AG09309 (cell line): Measurements from ENCODE around the gene NINJ1.

Source experiments
- DNase-seq: peaks from one replicate; pipeline ENCODE4 v3.0.0-alpha.2; 2010; ENCODE audit warnings: low read depth
- H3K4me3 ChIP-seq: 2 replicates; pipeline ENCODE4 v1.5.1; 2011; ENCODE audit warnings: mild to moderate bottlenecking, low read depth, low read length, moderate library complexity; ENCODE audit not compliant: control insufficient read depth
- TF ChIP-seq, protein P1 (sequence below): IDR thresholded peaks from 2 replicates; pipeline ENCODE4 v1.5.1; 2011; ENCODE audit warnings: mild to moderate bottlenecking, low read depth, low read length, inconsistent platforms; ENCODE audit not compliant: insufficient read depth, control insufficient read depth; ENCODE audit errors: missing control alignments

The NINJ1 gene

DNA sequence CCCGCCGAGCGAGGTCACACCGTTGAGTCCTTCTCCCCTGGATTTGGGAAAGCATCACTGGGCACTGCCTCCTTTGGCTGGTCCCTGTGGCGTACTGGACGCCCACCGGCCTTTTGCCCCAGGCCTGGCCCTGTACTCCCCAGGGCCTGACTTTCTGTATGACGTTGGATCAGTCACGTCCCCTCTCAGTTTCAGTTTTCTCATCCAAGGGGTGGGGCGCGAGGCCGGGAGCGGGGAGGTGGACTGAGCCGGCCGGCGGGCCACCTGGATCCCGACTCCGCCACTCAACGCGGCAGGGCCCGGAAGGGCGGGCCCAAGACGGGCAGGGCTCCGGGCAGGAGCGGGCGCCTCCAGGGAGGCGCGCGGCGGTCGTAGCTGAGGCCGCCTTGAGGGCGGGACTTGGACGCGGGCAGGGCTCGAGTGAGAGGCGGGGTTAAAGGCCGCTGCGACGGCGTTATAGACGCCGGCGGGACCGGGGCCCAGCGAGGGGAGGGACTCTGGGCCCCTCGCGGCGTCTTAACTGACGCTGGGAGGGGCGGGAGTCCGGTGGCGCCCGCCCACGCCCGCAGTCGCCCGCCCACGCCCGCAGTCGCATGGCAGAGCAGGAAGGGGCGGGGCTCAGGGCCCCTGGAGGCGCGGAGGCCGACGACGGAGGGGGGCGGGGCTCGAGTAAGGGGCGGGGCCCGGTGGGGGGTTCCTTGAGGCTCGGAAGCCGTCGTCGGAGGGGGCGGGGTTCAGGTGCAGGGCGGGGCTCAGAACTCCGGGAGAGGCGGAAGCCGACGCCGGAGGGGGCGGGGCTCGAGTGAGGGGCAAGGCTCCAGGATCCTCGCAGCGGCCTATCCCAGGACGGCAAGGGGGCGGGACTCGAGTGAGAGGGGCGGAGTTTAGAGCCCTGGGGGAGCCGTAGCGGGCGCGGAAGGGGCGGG is 38.6 kb downstream of the NINJ1 start:
- DNase-seq = peak; percentile 86
- TF ChIP-seq, protein P1, sequence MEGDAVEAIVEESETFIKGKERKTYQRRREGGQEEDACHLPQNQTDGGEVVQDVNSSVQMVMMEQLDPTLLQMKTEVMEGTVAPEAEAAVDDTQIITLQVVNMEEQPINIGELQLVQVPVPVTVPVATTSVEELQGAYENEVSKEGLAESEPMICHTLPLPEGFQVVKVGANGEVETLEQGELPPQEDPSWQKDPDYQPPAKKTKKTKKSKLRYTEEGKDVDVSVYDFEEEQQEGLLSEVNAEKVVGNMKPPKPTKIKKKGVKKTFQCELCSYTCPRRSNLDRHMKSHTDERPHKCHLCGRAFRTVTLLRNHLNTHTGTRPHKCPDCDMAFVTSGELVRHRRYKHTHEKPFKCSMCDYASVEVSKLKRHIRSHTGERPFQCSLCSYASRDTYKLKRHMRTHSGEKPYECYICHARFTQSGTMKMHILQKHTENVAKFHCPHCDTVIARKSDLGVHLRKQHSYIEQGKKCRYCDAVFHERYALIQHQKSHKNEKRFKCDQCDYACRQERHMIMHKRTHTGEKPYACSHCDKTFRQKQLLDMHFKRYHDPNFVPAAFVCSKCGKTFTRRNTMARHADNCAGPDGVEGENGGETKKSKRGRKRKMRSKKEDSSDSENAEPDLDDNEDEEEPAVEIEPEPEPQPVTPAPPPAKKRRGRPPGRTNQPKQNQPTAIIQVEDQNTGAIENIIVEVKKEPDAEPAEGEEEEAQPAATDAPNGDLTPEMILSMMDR = no peak
- H3K4me3 ChIP-seq = peak overlapping the region; percentile 79

DNA sequence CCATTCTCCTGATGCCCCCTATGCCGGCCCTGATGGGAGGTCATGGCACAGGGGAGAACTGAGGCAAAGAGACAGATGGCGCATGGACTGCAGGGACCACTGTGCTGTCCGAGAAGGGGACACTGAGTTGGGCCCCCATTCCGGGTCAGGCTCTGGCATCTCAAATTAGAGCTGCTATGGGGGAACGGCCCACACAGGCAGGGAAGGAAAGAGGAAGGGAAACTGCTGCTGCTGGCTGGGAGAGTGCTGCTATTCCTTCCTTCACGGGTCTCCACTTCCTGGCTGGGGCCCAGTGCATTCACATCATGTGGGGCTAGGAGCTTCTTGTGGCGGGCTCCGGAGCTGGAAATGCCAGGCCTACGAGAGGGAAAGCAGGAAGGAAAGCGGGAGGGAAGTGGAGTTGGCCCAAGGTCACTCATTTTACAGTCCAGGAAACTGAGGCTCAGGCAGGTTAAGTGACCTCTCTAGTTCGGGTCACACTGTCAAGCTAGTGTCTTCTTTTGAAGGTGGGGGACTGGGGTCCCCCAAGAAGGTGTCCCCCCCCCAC is 39.3 kb downstream of the NINJ1 start:
- TF ChIP-seq, protein P1 = no peak
- no peak for DNase-seq
- peak overlapping the region; percentile 55 for H3K4me3 ChIP-seq

DNA sequence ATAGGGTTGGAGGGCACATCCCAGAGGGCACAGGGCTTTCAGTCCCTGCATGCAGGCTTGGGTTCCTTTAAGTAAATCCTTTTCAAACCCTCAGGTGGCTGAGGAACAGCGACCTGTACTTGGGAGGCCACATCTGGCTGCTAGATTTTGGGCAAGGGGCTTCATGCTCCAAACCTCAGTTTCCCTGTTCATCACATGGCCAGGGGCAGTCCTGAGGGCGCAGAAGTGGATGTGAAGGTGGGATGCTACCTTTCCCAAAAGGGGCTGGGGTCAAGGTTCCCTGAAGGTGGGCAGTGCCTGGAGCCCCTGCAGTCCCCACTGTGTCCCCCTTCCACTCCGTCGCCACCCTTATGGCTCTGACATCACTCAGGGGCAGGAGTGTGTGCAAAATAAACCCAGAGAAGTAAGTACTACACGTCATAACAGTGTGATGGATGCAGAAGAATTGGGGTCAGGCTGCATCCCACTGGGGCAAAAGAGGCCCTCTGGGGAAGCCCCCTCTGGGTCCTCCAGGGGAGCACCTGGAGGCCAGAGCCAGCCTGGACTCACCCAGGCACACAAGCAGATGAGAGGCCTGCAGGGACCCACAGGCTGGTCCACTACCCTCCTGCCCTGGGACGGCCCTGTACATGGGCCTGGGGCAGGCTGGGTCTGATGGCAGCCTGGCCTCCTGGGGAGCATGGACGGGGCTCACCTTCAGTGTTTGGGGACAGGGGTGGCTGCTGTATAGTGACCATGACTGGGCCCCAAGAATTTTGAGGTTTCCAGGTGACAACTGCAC is 40.0 kb downstream of the NINJ1 start:
- DNase-seq = no peak
- no peak overlapping the region for H3K4me3 ChIP-seq
- TF ChIP-seq, protein P1 = no peak

DNA sequence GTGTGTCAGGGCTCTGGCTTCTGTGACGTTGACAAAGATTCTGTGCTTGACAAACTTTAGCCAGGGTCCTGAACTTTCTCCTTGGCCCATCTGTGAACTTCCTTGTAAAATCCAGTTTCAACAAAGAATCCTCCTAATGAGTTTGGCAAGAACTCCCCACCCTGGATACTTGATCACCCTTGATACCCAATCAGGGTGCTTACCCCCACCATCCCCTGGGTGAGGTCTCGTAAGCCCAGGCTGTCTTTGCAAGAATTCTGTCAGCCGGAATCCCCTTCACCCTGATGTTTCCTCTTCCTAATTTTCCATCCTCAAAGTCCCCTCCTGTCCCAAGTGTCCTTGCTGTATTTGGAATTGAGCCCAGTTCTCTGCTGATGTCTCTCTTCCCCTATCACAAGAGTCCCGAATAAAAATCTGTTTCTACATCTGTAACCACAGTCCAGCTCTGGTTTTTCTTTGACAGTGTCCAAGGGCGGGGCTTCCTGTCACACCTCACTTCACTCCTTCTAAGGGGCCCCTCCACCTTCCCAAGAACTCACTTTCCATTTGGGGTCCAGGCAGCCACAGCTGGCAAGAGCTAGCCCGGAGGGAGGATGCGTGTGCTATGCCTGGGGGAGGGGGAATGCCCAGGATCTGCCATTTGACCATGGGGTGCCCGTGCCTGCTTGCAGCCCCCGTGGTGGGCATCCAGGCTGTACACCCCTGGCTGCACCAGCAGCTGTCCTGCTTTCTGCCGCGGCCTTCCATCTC is 40.7 kb downstream of the NINJ1 start:
- TF ChIP-seq, protein P1 = no peak
- no peak for DNase-seq
- H3K4me3 ChIP-seq = no peak overlapping the region

DNA sequence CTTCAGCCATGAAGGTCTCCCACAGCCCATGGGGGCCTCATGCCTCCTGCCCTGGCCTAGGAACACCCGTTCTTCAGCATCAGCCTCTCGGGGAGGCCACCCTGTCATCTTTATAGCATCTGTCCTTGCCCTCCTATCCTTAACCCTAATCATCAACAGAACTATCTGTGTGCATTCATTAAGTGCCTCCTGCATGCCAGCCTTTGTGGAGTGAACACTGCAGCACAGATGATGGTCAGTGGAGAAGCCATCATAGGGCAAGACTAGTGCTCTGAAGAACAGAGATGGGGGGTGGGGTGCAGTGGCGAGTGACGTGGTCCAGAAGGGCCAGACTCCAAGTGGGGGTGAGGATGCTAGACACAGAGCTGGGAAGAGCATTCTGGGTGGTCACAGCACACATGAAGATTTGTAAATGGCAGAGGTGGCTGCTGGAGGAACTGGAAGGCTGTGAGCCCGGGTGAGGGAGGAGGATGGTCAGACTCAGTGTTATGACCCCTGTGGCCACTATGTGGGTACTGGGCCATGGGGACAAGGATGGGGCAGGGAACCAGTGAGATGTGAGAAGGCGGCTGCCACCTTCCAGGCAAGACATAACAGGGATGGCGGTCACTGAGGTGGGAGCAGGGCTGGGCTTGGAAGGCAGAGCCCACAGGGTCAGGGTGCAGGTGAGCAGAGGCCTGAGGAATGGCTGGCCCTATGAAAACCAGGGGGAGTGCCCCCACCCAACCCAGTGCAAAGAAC is 41.6 kb downstream of the NINJ1 start:
- no peak overlapping the region for H3K4me3 ChIP-seq
- TF ChIP-seq, protein P1 = no peak
- DNase-seq = no peak
